Ramos (cell line): ENCODE results near the gene GSTT2.
"Not testable (repeated sequence)": the region's sequence is repeated elsewhere in the genome, so short reads cannot be mapped to it uniquely, and the experiment has no call there.

Source experiments
- in situ Hi-C: fragments of 300-500 bp; cut with MboI; formaldehyde crosslinking; loops from one replicate; pipeline ENCODE4 v1.14.3; 2022; ENCODE audit warnings: low sequenced_read_pairs; ENCODE audit not compliant: unreplicated experiment

The GSTT2 gene

DNA sequence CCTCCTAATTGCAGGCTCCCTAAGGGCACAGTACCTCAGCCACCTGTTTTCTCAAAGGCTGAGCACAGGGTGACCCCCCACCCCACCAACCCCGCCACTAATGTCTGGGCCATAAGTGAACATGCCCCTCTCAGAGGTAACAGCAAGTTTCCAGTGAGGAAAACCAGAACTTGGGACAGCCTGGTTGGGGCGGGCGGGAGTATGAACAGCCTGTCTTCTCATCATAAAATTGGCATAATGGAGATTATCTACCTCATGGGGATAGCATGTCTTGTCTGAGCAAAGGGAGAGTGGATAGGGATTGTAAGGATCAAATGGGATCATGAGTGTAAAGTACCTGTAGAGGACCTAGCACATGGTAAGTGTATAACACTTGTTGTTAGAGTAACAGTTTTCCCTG, 8.0 kb upstream of the GSTT2 start:
- in situ Hi-C loops: not testable (repeated sequence)

GRCh38 chr22:23974345-23974744, 5.6 kb upstream of the GSTT2 start, which contains the start of gene DDT:
TSS of gene DDT (minus strand) at chr22:23974441. CDS start at chr22:23974414, 27 bp downstream.
- in situ Hi-C loops: not testable (repeated sequence)

- in situ Hi-C loops: not testable (repeated sequence)
Measured at GRCh38 chr22:23974836-23975352, 5.0 kb upstream of the GSTT2 start.

GRCh38 chr22:23977304-23977703, 2.6 kb upstream of the GSTT2 start:
- in situ Hi-C loops: not testable (repeated sequence)

GRCh38 chr22:23980567-23980966, 633 bp downstream of the GSTT2 start:
- in situ Hi-C loops: not testable (repeated sequence)

GRCh38 chr22:23984430-23984829, 4.5 kb downstream of the GSTT2 start:
- in situ Hi-C loops: no loop called here

DNA sequence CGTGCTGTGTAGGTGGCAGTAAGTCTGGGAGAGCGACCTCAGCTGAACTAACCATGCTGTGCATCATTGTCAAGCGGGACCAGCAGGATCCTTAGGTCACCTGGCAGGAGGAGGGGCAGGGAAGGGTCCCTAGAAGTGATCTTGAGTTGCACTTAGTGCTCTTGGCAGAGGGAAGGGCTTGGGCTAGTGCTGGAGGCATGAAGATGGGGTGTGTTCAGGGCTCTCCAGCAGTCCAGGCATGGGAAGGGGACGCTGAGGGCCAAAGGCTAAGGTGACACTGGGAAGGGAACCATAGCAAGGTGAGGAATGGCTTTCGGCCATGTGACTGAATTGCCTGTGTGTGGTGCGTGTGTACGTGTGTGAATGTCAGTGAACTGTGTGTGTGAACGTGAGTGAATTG, 6.2 kb downstream of the GSTT2 start:
- in situ Hi-C loops: not testable (repeated sequence)

GRCh38 chr22:23986538-23987178, 6.7 kb downstream of the GSTT2 start:
- in situ Hi-C loops: not testable (repeated sequence)

DNA sequence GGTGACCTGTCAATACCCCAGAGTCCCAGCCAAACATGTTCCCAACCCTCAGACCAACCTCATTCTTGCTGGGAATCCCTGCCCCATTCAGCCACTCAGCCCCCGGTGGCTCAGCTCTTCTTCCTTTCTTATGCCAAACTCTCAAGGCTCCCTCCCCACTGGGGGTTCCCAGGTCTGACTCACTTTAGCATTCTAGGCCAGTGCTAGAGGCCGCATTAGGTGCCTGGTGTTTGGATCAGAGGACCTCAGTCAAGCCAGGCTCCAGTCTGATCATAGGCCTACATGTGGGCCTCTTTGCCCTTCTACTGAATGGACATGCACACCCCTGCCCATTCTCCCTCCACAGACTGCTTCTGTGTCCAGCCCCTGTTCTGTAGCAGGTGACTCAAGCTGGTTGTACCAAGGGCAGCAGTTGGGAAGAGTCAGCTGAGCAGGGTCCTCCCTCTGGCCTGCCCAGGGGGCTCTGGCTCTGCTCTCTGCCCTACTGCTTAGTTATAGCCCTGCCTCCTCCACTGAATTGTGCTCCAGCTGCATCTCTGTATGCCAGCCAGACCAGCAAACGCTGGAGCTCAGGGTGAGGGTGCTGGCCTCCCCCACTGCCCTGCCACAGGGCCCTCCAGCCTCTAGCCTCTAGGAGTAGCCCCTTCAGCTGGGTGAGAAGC, 9.8 kb downstream of the GSTT2 start:
- in situ Hi-C loops: loop anchor here (10.0 kb wide), 1 partner anchor 175 kb away; no protein-coding TSS in a partner anchor

GRCh38 chr22:23993080-23993479, 13.1 kb downstream of the GSTT2 start:
- in situ Hi-C loops: loop anchor here (10.0 kb wide), 1 partner anchor 172 kb away; no protein-coding TSS in a partner anchor

DNA sequence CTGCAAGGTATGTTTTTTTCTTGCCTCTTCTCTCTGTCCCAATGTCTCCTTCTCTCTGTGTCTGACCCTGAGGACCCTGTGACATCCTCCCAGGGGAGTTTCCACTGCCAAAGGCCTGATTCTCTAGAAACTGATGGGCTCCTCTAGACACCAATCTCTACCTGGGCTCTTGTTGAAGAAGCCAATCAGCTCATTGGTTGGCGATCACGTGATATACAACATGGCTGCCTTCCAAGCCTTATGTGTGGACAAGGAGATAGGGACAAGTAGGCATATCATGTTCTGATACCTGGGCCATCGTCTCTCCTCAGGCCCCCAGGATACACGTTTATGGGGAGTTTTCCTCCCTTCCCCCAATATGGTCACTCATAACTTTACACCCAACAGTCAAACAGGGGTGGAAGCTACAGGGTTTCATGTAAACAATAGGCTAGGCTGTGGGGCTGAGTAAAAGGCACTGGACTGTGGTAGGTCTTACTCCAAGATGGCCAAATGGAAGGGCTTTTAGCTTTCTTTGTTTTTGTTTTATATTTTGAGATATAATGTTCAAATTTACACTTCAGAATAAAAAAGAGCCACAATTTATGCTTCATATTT, 13.7 kb downstream of the GSTT2 start:
- in situ Hi-C loops: loop anchor here (10.0 kb wide), 1 partner anchor 171 kb away; no protein-coding TSS in a partner anchor

GRCh38 chr22:23997092-23997491, 17.2 kb downstream of the GSTT2 start:
- in situ Hi-C loops: loop anchor here (10.0 kb wide), 1 partner anchor 168 kb away; no protein-coding TSS in a partner anchor

DNA sequence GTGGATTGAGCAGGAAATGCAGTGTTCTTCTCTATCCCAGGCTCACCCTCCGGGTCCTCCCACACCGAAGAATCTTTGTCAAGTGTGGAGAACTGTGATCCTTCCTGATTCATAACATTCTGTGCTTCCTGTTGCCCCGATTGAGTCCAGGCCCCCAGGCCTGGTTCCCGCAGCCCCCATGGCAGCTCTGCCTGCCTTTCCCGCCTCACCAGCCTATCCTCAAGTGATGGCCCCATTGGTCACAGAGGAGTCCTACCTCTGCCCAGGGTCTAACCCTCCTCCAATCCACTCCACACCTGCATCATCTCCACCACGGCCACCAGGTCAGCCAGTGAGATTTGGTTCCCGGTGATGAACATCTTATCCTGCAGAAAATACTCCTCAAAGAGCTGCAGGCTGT, 19.8 kb downstream of the GSTT2 start:
- in situ Hi-C loops: loop anchor here (10.0 kb wide), 1 partner anchor 165 kb away; no protein-coding TSS in a partner anchor

GRCh38 chr22:24001314-24001713, 21.4 kb downstream of the GSTT2 start:
- in situ Hi-C loops: no loop called here

- in situ Hi-C loops: no loop called here
Measured at GRCh38 chr22:24002272-24002671, 22.3 kb downstream of the GSTT2 start.

DNA sequence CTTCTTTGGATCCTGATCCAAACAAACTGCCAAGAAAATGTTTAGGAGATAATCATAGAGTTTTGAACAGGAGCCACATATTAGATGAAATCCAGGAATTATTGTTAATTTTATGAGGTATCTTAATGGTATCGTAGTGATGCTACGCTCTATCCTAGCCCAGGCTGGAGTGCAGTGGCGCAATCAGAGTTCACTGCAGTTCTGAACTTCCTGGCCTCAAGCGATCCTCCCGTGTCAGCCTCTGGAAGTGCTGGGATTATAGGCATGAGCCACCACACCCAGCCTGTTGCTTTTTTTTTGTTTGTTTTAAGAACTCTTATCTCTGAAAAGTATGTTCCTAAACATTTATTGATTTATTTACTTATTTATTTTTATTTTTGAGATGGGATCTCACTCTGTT, 22.9 kb downstream of the GSTT2 start:
- in situ Hi-C loops: no loop called here

GRCh38 chr22:24003887-24004286, 24.0 kb downstream of the GSTT2 start:
- in situ Hi-C loops: no loop called here

GRCh38 chr22:24005201-24005600, 25.3 kb downstream of the GSTT2 start, which contains the start of gene GSTT4:
TSS of gene GSTT4 (minus strand) at chr22:24005453. CDS start at chr22:24005356, 97 bp downstream.
- in situ Hi-C loops: no loop called here

DNA sequence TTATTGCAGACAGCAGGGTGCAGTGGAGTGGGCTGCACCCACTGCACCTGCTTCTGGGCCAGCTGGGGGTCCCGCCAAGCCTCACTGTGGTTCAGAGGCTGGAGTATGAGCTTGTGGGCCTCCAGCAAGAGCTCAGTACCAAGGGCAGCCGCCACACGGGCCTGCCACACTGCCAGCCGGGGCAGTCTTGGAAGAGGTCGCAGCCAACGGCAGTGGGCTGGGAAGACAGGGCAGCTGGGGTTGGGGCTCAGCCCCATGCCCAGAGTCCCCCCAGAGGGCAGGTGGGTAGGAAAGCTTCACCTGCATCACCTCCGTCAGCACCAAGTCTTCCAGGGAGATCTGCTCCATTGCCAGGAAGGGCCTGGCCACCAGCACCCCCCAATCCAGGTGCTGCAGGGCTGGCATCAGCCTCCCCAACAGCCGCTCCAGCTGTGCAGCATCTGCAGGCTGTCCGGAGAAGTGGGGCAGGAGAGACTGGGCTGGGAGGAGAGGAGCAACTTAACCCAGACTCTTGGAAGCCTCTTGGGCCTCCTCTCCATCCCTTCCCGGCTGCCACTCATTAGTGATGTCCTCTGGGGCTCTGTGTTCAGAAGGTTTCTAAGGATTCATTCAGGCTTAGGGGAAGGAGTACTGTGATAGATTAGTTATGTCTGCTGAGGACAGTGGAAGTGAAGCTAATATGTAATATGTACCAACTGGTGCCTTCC, 26.4 kb downstream of the GSTT2 start:
- in situ Hi-C loops: no loop called here

- in situ Hi-C loops: no loop called here
Measured at GRCh38 chr22:24006914-24007214, 26.9 kb downstream of the GSTT2 start.
